LHCN-M2 (cell line): ENCODE measurements around the gene TENT5C. TPM values are rescaled to one million over a fixed set of nuclear protein-coding genes. Genes with fewer than 3 reads are reported as not detected.

Experiments used
- DNase-seq: peaks from one replicate; pipeline ENCODE4 v3.0.0-alpha.2; 2012; ENCODE audit warnings: low read depth
- total RNA-seq: library from RNA; depleted of rRNA; stranded (reverse); fragments of >200 nt; gene quantifications from 2 replicates; pipeline ENCODE4 v1.2.3, GENCODE V29; 2014

TENT5C gene
- total RNA-seq, 1 experiment from 2014 or later: not detected

- no peak for DNase-seq
Measured at GRCh38 chr1:117655220-117655577, 49.4 kb downstream of the TENT5C start.

GRCh38 chr1:117656202-117656641, 50.4 kb downstream of the TENT5C start:
- no peak for DNase-seq

GRCh38 chr1:117657031-117657430, 51.2 kb downstream of the TENT5C start:
- DNase-seq: peak; percentile 51

GRCh38 chr1:117657949-117658660, 52.3 kb downstream of the TENT5C start:
- DNase-seq: no peak

- DNase-seq: no peak
Measured at GRCh38 chr1:117658676-117659075, 52.8 kb downstream of the TENT5C start.

- no peak for DNase-seq
Measured at GRCh38 chr1:117659550-117660270, 53.9 kb downstream of the TENT5C start.

- DNase-seq: no peak
Measured at GRCh38 chr1:117660271-117660965, 54.6 kb downstream of the TENT5C start.

GRCh38 chr1:117661027-117661426, 55.2 kb downstream of the TENT5C start:
- no peak for DNase-seq

GRCh38 chr1:117662667-117663066, 56.8 kb downstream of the TENT5C start:
- DNase-seq: no peak

- DNase-seq: no peak
Measured at GRCh38 chr1:117663156-117663902, 57.5 kb downstream of the TENT5C start.

- no peak for DNase-seq
Measured at GRCh38 chr1:117664314-117664713, 58.5 kb downstream of the TENT5C start.

- DNase-seq: no peak
Measured at GRCh38 chr1:117665556-117666270, 59.9 kb downstream of the TENT5C start.

- no peak for DNase-seq
Measured at GRCh38 chr1:117669572-117669971, 63.7 kb downstream of the TENT5C start.

GRCh38 chr1:117670976-117671780, 65.3 kb downstream of the TENT5C start:
- no peak for DNase-seq

- peak; percentile 12 for DNase-seq
Measured at GRCh38 chr1:117671781-117672501, 66.1 kb downstream of the TENT5C start.

GRCh38 chr1:117672756-117673155, 66.9 kb downstream of the TENT5C start:
- no peak for DNase-seq

GRCh38 chr1:117673405-117673804, 67.6 kb downstream of the TENT5C start:
- peak; percentile 79 for DNase-seq

GRCh38 chr1:117674521-117675400, 68.9 kb downstream of the TENT5C start:
- DNase-seq: peak; percentile 58
